WTC11 (cell line): ENCODE measurements around the gene ULK4. TPM values are rescaled to one million over a fixed set of nuclear protein-coding genes. Genes with fewer than 3 reads are reported as not detected.

ENCODE experiments used
- ATAC-seq: fragments of 200-7000 bp; cut with Tn5 transposase; 2 replicates; pipeline ENCODE4 v1.10.0; 2021; ENCODE audit warnings: mild to moderate bottlenecking, moderate library complexity
- CTCF ChIA-PET: fragments of 300-600 bp; sonication (Branson Sonifier 250); formaldehyde crosslinking; loops from one replicate; lab custom pipeline; 2021; ENCODE audit warnings: antibody characterized with exemption; lab: Charles Lee
- POLR2A ChIA-PET: fragments of 350-600 bp; sonication (Branson Sonifier 250); formaldehyde crosslinking; loops from one replicate; lab custom pipeline; 2021; ENCODE audit warnings: antibody characterized with exemption; lab: Charles Lee
- DNase-seq: peaks from one replicate; pipeline ENCODE4 v3.0.0; 2021; ENCODE audit warnings: low spot score
- H3K27ac Mint-ChIP-seq: 2 replicates; pipeline ENCODE4 v1.8.0; 2021; ENCODE audit warnings: mixed read lengths
- H3K27me3 Mint-ChIP-seq: 2 replicates; pipeline ENCODE4 v1.8.0; 2021; ENCODE audit warnings: low read depth, mild to moderate bottlenecking, moderate library complexity, mixed read lengths
- H3K36me3 Mint-ChIP-seq: 2 replicates; pipeline ENCODE4 v1.8.0; 2021; ENCODE audit warnings: mixed read lengths
- H3K4me1 Mint-ChIP-seq: 2 replicates; pipeline ENCODE4 v1.8.0; 2022; ENCODE audit warnings: mixed read lengths
- H3K4me3 Mint-ChIP-seq: 2 replicates; pipeline ENCODE4 v1.8.0; 2021; ENCODE audit warnings: mild to moderate bottlenecking, moderate library complexity, mixed read lengths
- H3K9me3 Mint-ChIP-seq: 2 replicates; pipeline ENCODE4 v1.8.0; 2021; ENCODE audit warnings: mixed read lengths
- AFF4 ChIP-seq: sonication (generic); formaldehyde crosslinking; IDR thresholded peaks from 2 replicates; pipeline ENCODE4 v1.8.1; 2023; ENCODE audit warnings: mild to moderate bottlenecking, missing genetic modification reagents, borderline replicate concordance
- E2F5 ChIP-seq: sonication (generic); formaldehyde crosslinking; IDR thresholded peaks from 2 replicates; pipeline ENCODE4 v1.8.1; 2022; ENCODE audit warnings: mild to moderate bottlenecking, moderate library complexity, missing genetic modification reagents
- GABPB1 ChIP-seq: sonication (generic); formaldehyde crosslinking; IDR thresholded peaks from 2 replicates; pipeline ENCODE4 v1.8.1; 2023; ENCODE audit warnings: mild to moderate bottlenecking, missing genetic modification reagents
- IRF1 ChIP-seq: sonication (generic); formaldehyde crosslinking; IDR thresholded peaks from 2 replicates; pipeline ENCODE4 v1.8.0; 2023; ENCODE audit warnings: missing genetic modification reagents
- IRF2 ChIP-seq: sonication (generic); formaldehyde crosslinking; IDR thresholded peaks from 2 replicates; pipeline ENCODE4 v1.8.0; 2022; ENCODE audit warnings: low read depth, missing genetic modification reagents, borderline replicate concordance
- KAT7 ChIP-seq: sonication (generic); formaldehyde crosslinking; IDR thresholded peaks from 2 replicates; pipeline ENCODE4 v1.8.1; 2023; ENCODE audit warnings: missing genetic modification reagents, mild to moderate bottlenecking, borderline replicate concordance
- NFATC4 ChIP-seq: fragments of 250-450 bp; sonication (Bioruptor Pico); IDR thresholded peaks from 2 replicates; pipeline ENCODE4 v1.9.0; 2021; ENCODE audit warnings: mild to moderate bottlenecking
- NFE2L1 ChIP-seq: sonication (generic); formaldehyde crosslinking; IDR thresholded peaks from 2 replicates; pipeline ENCODE4 v1.8.1; 2023; ENCODE audit warnings: missing genetic modification reagents
- ZNF416 ChIP-seq: fragments of 250-450 bp; sonication (Bioruptor Pico); IDR thresholded peaks from 2 replicates; pipeline ENCODE4 v1.9.0; 2021; ENCODE audit warnings: mild to moderate bottlenecking, inconsistent platforms
- ZSCAN18 ChIP-seq: fragments of 250-450 bp; sonication (Bioruptor Pico); IDR thresholded peaks from 2 replicates; pipeline ENCODE4 v2.1.2; 2022; ENCODE audit warnings: mild to moderate bottlenecking, moderate library complexity
- total RNA-seq: library from RNA; stranded (reverse); gene quantifications from 3 replicates; pipeline ENCODE4 v1.2.3, GENCODE V29; 2021
- TF ChIP-seq, protein P1 (sequence below): sonication (generic); formaldehyde crosslinking; IDR thresholded peaks from 2 replicates; pipeline ENCODE4 v1.8.1; 2023; ENCODE audit warnings: mild to moderate bottlenecking, missing genetic modification reagents
- TF ChIP-seq, protein P2 (sequence below): sonication (generic); formaldehyde crosslinking; IDR thresholded peaks from 2 replicates; pipeline ENCODE4 v1.8.0; 2022; ENCODE audit warnings: missing genetic modification reagents
- TF ChIP-seq, protein P3 (sequence below): fragments of 200-600 bp; IDR thresholded peaks from 2 replicates; pipeline ENCODE4 v1.8.0; 2022; ENCODE audit warnings: antibody characterized with exemption
- TF ChIP-seq, protein P4 (sequence below): sonication (generic); formaldehyde crosslinking; IDR thresholded peaks from 2 replicates; pipeline ENCODE4 v1.8.1; 2022; ENCODE audit warnings: missing genetic modification reagents, borderline replicate concordance

ULK4 gene
- total RNA-seq, 1 experiment from 2014 or later = 9.2 TPM

- Mint-ChIP-seq H3K36me3 (peaks cover 1% of the 10 kb centered on the region), H3K27ac (no peak overlapping the region), H3K27me3 (no peaks in the 10 kb centered on the region), H3K9me3 (peaks cover 5% of the 10 kb centered on the region), H3K4me1 (no peaks in the 10 kb centered on the region), H3K4me3 (no peak overlapping the region)
- TF ChIP-seq KAT7 (CRISPR knock-in tag) = no peak
- TF ChIP-seq ZNF416 (CRISPR knock-in tag) = no peak
- no peak for TF ChIP-seq NFE2L1 (CRISPR knock-in tag)
- TF ChIP-seq AFF4 (CRISPR knock-in tag) = no peak
- TF ChIP-seq, protein P1, sequence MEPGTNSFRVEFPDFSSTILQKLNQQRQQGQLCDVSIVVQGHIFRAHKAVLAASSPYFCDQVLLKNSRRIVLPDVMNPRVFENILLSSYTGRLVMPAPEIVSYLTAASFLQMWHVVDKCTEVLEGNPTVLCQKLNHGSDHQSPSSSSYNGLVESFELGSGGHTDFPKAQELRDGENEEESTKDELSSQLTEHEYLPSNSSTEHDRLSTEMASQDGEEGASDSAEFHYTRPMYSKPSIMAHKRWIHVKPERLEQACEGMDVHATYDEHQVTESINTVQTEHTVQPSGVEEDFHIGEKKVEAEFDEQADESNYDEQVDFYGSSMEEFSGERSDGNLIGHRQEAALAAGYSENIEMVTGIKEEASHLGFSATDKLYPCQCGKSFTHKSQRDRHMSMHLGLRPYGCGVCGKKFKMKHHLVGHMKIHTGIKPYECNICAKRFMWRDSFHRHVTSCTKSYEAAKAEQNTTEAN = no peak
- TF ChIP-seq GABPB1 (CRISPR knock-in tag) = no peak
- no peak for TF ChIP-seq ZSCAN18 (CRISPR knock-in tag)
- TF ChIP-seq, protein P2, sequence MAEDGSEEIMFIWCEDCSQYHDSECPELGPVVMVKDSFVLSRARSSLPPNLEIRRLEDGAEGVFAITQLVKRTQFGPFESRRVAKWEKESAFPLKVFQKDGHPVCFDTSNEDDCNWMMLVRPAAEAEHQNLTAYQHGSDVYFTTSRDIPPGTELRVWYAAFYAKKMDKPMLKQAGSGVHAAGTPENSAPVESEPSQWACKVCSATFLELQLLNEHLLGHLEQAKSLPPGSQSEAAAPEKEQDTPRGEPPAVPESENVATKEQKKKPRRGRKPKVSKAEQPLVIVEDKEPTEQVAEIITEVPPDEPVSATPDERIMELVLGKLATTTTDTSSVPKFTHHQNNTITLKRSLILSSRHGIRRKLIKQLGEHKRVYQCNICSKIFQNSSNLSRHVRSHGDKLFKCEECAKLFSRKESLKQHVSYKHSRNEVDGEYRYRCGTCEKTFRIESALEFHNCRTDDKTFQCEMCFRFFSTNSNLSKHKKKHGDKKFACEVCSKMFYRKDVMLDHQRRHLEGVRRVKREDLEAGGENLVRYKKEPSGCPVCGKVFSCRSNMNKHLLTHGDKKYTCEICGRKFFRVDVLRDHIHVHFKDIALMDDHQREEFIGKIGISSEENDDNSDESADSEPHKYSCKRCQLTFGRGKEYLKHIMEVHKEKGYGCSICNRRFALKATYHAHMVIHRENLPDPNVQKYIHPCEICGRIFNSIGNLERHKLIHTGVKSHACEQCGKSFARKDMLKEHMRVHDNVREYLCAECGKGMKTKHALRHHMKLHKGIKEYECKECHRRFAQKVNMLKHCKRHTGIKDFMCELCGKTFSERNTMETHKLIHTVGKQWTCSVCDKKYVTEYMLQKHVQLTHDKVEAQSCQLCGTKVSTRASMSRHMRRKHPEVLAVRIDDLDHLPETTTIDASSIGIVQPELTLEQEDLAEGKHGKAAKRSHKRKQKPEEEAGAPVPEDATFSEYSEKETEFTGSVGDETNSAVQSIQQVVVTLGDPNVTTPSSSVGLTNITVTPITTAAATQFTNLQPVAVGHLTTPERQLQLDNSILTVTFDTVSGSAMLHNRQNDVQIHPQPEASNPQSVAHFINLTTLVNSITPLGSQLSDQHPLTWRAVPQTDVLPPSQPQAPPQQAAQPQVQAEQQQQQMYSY (CRISPR knock-in tag) = no peak
- POLR2A ChIA-PET = no interaction called here
- CTCF ChIA-PET = no interaction called here
- no peak for ATAC-seq
- DNase-seq = no peak
Observed at GRCh38 chr3:41690766-41691563, 270.9 kb downstream of the ULK4 start.

DNA sequence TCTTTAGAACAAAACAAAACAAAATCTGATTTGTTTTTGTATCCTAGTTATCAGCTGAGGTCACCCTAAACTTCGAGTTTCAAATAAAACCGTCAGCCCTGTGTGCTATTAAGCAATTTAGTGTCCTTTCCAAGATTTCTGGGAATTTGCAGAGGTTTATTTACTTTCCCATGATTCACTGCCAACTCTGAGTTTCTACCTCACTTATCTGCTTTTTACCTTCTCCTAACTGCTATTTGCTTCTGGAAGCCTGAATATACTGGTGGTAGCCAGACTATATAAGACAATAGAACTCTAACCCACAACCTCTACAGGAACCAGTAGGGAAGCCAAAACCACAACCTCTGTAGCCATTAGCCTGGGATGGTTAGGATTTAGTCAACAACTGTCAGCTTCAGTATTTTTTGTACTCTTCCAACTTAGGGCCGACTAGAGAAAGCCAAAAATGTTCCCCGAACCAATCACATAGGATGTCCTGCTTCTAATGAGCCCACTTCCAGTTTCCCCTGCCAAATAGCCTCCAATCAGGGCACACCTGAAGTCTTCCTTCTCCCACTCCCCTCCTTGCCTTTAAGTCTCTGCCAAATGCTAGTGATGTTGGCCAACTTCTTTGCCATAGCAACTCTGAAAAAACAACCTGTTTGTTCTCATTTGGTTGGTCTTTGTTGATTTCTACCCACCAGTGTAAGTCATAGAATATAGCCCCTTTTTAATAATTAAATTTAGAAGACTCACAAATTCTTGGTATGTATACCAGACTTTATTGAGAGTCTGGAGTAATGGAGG is 273.1 kb downstream of the ULK4 start:
- CTCF ChIA-PET = no interaction called here
- no peaks in the 10 kb centered on the region; the same call in 1 of the 2 replicates for H3K36me3 Mint-ChIP-seq
- ATAC-seq (no peak), DNase-seq (no peak)
- no peaks in the 10 kb centered on the region for H3K27me3 Mint-ChIP-seq
- no peak overlapping the region for H3K4me3 Mint-ChIP-seq
- H3K4me1 Mint-ChIP-seq = no peaks in the 10 kb centered on the region
- POLR2A ChIA-PET = no interaction called here
- H3K9me3 Mint-ChIP-seq = peaks cover 8% of the 10 kb centered on the region
- no peak overlapping the region; the same call in 1 of the 2 replicates for H3K27ac Mint-ChIP-seq
- no peak for TF ChIP-seq IRF2 (CRISPR knock-in tag)
- TF ChIP-seq, protein P3, sequence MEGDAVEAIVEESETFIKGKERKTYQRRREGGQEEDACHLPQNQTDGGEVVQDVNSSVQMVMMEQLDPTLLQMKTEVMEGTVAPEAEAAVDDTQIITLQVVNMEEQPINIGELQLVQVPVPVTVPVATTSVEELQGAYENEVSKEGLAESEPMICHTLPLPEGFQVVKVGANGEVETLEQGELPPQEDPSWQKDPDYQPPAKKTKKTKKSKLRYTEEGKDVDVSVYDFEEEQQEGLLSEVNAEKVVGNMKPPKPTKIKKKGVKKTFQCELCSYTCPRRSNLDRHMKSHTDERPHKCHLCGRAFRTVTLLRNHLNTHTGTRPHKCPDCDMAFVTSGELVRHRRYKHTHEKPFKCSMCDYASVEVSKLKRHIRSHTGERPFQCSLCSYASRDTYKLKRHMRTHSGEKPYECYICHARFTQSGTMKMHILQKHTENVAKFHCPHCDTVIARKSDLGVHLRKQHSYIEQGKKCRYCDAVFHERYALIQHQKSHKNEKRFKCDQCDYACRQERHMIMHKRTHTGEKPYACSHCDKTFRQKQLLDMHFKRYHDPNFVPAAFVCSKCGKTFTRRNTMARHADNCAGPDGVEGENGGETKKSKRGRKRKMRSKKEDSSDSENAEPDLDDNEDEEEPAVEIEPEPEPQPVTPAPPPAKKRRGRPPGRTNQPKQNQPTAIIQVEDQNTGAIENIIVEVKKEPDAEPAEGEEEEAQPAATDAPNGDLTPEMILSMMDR = no peak
- TF ChIP-seq E2F5 (CRISPR knock-in tag) = no peak
- TF ChIP-seq, protein P4, sequence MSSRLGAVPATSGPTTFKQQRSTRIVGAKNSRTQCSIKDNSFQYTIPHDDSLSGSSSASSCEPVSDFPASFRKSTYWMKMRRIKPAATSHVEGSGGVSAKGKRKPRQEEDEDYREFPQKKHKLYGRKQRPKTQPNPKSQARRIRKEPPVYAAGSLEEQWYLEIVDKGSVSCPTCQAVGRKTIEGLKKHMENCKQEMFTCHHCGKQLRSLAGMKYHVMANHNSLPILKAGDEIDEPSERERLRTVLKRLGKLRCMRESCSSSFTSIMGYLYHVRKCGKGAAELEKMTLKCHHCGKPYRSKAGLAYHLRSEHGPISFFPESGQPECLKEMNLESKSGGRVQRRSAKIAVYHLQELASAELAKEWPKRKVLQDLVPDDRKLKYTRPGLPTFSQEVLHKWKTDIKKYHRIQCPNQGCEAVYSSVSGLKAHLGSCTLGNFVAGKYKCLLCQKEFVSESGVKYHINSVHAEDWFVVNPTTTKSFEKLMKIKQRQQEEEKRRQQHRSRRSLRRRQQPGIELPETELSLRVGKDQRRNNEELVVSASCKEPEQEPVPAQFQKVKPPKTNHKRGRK = no peak
- TF ChIP-seq IRF1 = no peak
- no peak for TF ChIP-seq NFATC4 (CRISPR knock-in tag)
